NCI-H1694 treated with DMSO at 0.1 percent for 48 hours (cell line): ENCODE measurements around the gene CD34.

Source experiments
- DNase-seq: peaks from one replicate; lab custom pipeline; 2025; lab: John Stamatoyannopoulos, UW

Gene CD34

GRCh38 chr1:207853372-207853757 is 57.6 kb downstream of the CD34 start:
- DNase-seq, result no peak

DNA sequence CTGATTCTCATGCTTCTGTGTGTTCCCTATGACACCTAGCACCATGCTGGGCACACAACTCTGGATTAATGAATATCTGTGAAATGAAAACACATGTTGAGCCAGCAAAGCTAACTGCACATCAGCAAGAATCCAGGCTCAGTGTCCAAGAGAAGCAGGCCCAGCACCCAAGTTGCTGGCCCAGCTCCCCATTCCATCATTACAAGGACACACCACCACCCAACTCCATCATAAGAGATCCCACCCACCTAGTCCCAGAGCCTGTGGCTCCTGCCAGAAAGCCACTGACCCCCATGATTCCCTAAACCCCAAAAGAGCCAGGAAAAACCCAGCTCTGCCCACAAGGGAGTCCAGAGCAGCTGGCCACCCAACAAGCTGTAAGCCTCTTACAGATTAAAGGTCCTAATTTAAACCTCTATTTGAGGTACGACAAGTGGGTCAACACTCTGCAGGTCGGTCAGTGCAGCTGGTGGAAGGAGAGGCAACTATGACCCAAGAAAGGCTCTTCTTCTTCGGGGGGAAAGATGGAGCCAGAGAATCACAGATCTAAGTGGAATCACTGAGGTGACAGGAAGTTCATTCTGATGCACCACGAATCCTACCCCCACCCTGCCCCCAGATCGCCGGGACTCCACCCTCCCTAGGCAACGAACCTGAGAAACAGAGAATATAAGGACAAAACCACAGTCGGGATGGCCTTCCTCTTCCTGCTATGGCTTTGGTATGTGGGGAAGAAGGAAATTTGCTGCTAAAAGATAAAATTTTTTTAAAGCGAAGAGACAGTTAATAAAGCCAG is 58.2 kb downstream of the CD34 start:
- no peak for DNase-seq

- DNase-seq, result no peak
Observed at GRCh38 chr1:207851696-207852095, 59.2 kb downstream of the CD34 start.

- DNase-seq, result no peak
Observed at GRCh38 chr1:207850621-207851407, 60.1 kb downstream of the CD34 start.

- no peak for DNase-seq
Observed at GRCh38 chr1:207849646-207850045, 61.3 kb downstream of the CD34 start.

GRCh38 chr1:207849016-207849415 is 61.9 kb downstream of the CD34 start:
- DNase-seq, result no peak

GRCh38 chr1:207848234-207848633 is 62.7 kb downstream of the CD34 start:
- no peak for DNase-seq

GRCh38 chr1:207847116-207847515 is 63.8 kb downstream of the CD34 start:
- DNase-seq, result no peak

GRCh38 chr1:207845109-207845508 is 65.8 kb downstream of the CD34 start:
- DNase-seq, result no peak

GRCh38 chr1:207844371-207844770 is 66.6 kb downstream of the CD34 start:
- no peak for DNase-seq

- no peak for DNase-seq
Observed at GRCh38 chr1:207842506-207842905, 68.4 kb downstream of the CD34 start.

GRCh38 chr1:207841901-207842300 is 69.0 kb downstream of the CD34 start:
- no peak for DNase-seq

DNA sequence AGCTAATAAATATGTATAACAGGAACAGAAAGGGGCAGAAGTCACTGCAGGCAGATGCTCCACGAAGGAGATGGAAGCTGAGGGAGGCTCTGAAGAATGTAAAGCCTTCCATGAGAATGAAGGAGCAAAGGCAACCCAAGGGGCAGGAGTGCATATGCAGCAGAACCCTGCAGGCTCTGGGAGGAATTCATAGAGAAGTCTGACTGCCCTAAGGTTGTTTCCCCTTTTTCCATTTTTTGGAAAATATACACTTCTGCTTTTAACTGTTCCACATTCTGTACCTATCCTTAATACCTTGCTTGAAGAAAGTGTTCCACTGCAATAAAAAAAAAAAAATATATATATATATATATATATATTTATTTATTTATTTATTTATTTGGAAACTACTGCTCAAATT is 69.6 kb downstream of the CD34 start:
- no peak for DNase-seq

DNA sequence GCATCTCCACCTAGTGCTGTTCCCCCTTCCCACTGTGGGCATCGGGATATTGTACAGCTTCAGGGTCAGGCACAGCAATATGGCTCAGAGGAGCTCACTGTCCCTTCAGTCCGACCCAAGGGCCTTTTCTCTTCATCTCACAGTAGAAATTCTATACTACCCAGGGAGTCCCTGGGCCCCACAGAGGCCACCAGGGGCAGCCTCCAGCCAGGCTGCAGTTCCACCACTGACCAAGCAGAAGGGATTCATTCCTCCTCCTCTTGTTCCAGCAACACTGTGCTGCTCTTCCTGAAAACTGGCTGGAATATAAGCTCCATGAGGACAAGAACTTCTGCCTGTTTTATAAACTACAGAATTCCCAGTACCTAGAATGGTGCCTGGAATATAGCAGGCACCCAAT is 70.5 kb downstream of the CD34 start:
- DNase-seq, result no peak

DNA sequence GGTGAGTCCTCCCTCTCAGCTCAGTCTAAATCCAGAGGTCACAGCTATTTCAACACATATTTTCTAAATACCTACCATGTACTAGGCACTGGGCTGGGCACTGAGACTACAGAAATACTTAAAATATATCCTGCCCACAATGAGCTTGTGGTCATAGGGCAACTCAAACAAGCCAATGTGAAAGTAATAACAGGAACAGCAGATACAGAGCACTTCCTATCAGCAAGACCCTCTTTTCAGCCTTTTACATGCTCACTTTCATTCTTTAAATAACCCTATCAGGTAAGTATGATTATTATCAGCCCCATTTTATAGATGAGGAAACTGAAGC is 71.9 kb downstream of the CD34 start:
- DNase-seq, result no peak

GRCh38 chr1:207838156-207839082 is 72.5 kb downstream of the CD34 start:
- DNase-seq, result no peak

DNA sequence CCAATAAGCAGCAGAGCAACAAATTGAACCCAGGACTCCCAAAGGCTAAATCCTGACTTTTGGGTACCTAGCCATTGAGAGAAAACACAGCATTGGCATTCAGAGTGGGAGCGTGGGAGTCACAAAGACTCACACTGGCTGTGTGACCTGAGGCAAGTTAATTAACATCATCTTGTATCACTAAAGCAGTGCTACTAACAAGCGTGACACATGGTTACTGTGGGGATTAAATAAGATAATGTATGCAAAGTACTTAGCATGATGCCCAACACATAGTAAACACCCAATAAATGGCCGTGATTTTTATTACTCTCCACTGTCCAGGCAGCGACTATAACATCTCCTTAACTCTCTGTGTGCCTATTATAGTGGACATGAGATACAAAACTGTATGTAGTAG is 73.3 kb downstream of the CD34 start:
- no peak for DNase-seq

DNA sequence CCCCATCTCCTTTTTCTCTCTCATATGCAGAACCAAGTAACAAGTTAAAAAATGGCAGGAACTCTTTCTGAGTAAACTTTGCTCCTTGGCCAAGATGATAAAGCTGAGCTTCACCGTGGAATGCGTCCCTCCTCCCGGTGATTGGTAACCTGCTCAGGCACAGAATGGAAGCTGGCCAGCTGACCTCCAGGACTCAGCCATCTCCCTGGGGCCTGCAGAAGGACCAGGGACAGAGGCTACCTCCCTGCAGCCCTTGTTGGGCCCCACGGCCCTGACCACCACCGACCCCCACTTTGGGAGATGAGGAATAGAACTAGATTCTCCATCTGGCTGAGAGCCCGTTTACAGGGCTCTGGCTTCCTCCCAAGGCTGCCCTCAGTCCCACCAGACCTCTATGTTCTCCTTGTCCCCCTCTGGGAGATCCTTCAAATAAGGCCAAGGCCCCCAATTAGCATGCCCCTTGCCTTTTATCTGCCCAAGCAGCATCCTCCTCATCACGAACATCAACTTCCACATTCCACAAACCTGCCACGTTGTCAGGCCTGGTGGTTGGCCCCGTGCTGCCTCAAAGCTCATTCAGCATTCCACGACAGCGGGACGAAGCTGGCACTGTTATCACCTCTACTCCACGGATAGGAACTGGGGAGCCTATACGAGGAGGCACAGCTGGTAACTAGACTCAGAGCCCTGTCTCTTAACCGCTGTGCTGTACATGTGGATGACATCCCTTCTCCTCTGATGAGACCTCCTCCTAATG is 74.2 kb downstream of the CD34 start:
- DNase-seq, result no peak

DNA sequence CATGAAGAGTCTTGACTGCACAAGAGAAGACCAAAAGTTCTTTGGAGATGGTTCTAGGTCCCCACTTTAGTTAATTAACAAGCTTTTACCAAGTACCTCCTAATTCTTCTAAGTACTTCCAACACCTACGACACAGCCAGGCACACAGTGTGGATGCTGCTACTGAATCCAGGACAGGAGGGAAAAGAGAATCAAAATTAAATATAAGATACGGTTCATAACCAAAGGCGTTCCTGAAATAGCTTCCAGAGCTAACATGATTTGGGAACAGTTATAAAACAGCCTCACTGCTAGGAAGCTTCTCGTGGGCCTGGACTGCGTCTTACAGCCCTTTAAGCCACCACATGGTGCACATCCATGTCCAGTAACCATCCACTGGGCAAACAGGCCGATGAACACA is 75.0 kb downstream of the CD34 start:
- DNase-seq, result no peak

DNA sequence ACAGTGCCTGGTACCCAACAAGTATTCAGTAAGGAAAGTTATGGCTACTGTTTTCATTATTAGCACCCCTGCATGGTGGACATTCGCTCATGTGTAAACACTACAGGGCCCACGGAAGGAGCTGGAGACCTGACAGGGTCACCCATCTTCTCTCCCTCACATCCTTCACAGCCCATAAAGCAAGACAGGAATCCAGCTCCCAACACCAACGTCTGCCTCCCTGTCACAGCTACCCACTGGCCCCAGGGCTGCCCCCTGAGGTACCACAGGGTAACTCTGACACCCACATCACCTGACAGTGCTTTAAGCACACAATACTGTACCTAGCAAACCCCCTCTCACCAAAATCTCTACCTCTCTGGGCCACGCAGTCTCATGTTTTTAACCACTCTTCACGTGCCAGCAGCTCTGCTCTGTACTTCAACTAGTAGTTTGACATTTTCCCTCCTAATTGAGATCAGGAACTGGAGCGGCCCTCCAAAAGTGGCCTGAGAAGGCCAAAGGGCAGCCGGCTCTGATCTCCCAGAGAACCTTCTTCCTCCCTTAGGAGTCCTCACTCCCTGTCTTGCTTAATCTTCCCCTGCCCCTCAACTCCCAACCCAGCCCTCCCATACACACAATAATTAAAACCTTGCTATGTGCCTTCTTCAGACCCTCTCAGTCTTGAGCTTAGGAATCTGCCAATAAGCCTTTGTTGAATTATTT is 76.8 kb downstream of the CD34 start:
- DNase-seq, result no peak

DNA sequence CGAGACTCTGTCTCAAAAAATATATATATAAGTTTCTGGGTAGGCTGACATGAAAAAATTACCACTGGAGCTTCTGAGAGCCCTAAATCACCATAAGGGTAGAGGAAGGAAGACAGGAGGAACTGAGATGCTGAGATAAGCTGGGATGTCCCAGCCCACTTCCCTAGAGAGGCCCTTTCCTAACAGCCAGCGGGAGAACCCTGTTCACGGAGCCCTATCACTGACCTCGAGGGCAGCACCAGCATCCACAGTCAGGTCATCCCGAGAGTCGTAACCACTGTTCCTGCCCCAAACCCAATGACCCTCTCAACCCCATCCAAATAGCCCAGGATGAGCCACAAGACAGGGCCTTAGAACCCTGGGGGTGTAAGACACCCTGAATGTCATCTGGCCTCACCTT is 77.5 kb downstream of the CD34 start:
- no peak for DNase-seq
